Activated CD4-positive, CD25-positive, alpha-beta regulatory T cell treated with anti-CD3 and anti-CD28 coated beads, Interleukin-2, amount 50 U/mL, for 72 hours (primary cell): ENCODE measurements around the gene HCN2.
"Not testable (repeated sequence)": the region's sequence is repeated elsewhere in the genome, so short reads cannot be mapped to it uniquely, and the experiment has no call there.

Source experiments
- DNase-seq: peaks from one replicate; pipeline ENCODE4 v3.0.0; 2021

HCN2 gene

GRCh38 chr19:607301-608154, 17.8 kb downstream of the HCN2 start:
- DNase-seq, result no peak

- no peak for DNase-seq
Observed at GRCh38 chr19:608155-609003, 18.7 kb downstream of the HCN2 start.

DNA sequence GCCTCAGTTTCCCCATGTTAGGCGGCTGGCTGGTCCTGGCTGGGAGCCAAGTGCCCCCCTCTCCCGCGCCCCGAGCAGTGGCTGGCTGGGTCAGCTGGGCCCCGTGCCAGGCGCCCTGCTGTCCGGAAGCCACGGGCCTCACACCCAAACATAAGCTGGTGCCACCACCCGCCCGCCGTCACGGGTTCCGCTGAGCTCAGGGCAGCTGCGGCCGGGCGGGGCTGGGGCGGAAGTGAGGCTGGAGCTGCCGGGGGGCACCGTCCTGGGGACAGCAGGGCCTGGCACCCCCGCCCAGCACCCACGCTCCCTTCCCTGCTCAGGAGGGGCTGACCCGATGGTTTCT, 19.3 kb downstream of the HCN2 start:
- DNase-seq, result no peak

DNA sequence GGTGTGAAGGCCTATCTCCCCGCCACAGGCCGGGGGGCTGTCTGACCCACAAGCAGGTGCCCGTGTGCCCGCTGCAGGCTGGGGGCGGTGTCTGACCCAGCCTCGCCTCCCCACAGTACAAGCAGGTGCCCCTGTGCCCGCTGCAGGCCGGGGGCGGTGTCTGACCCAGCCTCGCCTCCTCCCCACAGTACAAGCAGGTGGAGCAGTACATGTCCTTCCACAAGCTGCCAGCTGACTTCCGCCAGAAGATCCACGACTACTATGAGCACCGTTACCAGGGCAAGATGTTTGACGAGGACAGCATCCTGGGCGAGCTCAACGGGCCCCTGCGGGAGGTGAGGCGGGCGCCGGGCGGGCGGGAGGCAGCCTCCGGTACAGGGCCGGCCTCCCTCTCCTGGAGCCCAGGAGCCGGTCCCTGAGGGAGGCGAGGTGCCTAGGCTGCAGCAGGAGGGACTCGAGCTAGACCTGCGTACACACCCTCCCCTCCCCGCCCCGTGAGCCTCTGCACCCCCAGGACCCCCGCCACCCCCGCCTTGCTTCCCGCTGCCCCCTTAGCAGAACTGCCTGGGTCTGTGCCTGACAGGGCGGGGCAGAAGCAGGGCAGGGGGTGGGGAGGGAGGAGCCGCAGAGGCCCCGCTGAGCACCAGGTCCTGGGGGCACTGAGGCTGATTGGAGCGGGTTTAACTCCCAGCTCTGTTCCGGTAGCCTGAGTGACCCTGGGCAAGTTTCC, 20.6 kb downstream of the HCN2 start:
- DNase-seq, result no peak

DNA sequence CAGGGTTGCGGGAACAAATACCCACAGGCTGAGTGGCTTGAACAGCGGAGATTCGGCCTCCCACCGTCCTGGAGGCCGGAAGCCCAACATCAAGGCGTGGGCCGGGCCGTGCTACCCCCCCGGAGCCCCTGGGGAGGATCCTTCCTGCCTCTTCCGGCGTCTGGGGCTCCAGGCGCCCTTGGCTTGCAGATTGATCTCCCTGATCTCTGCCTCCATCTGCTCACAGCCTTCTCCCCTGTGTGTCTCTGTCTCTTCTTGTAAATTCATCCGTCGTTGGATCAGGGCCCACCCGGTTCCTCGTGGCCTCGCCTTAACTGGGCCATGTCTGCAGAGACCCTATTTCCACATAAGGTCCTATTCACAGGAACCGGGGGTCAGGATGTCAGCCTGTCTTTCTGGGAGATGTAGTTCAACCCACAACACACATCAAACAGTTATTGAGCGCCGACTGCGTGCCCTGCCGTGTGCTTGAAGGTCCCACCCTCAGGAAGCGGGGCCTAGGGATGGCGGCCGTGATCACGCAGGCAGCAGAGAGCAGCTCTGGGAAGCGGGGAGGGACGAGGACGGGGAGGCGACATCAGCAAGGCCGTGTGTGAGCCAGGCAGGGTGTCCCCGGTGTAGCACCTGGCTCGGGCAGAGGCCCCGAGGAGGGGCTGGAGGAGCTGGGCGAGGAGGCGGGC, 21.3 kb downstream of the HCN2 start:
- DNase-seq, result peak; percentile 44

DNA sequence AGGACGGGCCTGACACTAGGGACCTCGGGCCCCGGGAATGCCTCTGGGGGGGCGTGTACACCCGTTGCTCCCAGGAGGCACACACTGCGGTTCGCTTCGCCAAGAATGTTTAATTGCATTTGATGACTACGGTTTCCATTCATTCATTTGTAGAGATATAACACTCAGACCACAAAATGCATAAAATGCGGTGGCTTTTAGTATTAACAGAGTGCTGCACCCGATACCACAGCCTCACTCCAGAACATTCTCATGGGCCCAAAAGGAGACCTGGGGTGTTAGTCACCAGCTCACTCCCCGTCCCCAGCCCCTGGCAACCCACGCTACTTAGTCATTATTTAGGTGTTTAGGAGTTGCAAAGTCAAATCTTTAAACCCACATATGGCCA, 21.8 kb downstream of the HCN2 start:
- peak; percentile 54 for DNase-seq

- DNase-seq, result no peak
Observed at GRCh38 chr19:612941-613340, 23.3 kb downstream of the HCN2 start.

GRCh38 chr19:613732-614567, 24.3 kb downstream of the HCN2 start:
- DNase-seq, result no peak

DNA sequence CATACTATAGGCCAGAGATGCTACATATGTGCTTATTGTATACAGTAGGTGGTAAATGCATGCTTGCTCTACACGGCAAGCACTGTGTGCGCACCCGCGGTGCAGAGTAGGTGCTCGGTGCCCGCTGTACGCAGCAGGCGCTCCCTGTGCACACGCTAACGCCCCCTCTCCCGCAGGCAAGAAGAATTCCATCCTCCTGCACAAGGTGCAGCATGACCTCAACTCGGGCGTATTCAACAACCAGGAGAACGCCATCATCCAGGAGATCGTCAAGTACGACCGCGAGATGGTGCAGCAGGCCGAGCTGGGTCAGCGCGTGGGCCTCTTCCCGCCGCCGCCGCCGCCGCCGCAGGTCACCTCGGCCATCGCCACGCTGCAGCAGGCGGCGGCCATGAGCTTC, 25.9 kb downstream of the HCN2 start:
- no peak for DNase-seq

- no peak for DNase-seq
Observed at GRCh38 chr19:616062-616700, 26.5 kb downstream of the HCN2 start.

- DNase-seq, result no peak
Observed at GRCh38 chr19:616747-617526, 27.3 kb downstream of the HCN2 start.

DNA sequence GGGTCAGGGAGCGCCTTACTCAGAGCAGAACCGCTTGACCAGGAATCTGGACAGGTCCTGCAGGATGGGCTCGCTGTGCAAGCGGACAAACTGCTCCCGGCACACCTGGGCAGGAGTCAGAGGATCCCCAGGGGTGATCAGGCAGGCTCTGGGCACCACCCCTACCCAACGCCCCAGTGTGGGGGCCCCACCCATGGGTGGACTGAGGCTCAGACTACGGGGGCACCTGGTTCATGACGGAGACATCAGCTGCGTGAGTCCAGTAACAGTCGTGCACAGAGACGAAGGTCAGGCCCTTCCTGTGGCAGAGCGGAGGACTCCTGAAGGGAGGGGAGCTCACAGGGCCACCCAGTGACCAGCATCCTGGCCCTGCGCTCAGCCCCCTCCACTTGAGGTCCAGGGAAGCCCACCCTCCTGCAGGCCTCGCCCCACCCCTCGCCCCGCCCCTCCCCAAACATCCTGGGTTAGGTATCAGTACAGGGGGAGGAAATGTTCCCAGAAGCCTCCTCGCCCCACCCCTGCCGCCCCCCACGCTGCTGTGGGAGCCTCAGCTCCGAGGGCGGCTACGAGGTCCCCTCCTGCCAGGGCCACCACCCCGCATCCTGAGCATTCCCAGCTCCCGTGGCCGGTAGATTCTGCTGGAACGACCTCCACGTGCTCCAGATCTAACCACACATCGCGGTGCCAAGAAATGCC, 28.0 kb downstream of the HCN2 start:
- DNase-seq, result no peak

DNA sequence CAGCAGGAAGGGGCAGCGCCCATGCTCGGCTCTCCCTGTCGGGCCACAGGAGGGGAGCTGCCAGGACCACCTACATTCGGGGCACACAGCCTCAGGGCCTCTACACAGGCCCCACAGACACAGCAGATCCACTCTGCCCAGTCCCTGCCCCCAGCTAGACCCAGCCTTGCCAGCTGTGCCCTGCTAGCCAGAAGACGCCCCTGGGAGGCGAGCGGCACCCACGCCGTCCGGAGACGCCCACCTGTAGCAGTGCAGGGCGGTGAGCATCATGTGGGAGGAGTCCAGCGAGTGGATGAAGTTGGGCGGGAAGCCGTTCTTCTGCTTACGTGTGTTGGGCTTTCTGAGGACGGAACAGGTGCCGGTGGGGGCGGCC, 28.6 kb downstream of the HCN2 start:
- DNase-seq, result no peak

- no peak for DNase-seq
Observed at GRCh38 chr19:618674-619285, 29.1 kb downstream of the HCN2 start.

DNA sequence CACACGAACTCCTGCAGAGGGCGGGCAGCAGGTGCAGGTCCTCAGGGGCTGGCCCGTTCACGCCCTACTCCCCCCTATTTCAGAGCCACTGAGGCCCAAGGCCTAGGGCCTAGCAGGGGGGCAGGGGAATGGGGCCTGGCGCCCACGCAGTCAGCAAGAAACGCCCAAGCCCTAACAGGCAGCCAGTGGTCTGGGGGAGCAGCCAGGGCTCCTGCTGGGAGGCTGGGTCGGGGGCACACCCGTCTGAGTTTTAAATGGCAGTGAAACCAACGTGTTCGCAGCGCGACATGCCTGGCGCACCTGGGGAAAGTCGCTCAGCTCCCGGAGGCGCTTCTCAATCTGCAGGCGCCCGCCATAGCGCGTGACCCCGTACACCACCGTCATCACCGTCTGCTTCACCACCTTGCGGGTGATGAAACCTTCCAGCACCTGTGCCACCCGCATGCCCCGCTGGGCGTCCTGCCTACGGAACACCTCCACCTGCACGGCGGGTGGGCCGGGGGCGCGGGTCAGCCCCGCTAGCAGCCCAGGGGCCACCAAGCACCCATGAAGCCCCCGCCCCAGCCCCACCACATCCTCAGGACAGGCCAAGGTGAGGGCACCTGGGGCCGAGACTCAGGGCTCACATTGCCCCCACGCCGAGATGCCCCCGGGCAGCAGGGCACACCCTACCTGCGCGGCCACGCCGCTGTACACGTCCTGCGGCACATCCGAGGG, 29.8 kb downstream of the HCN2 start:
- no peak for DNase-seq

GRCh38 chr19:620166-620862, 30.6 kb downstream of the HCN2 start:
- DNase-seq, result no peak

DNA sequence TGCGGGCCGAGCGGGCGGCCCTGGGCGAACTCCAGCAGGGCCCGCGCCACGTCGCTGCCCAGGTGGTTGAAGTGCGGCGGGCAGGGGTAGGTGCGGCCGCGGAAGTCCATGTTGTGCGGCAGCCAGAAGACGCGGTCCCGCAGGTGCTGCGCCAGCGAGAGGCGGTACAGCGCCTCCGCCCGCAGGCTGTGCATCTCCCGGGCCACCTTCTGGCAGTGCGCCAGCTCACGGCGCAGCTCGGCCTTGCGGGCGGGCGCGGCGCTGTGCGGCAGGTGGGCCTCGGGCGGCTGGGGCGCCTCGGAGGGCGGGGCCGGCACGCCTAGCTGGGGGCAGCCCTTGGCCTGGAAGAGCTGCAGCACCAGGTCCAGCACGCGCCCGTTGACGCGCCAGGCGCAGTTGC, 31.5 kb downstream of the HCN2 start:
- DNase-seq, result not testable (repeated sequence)

DNA sequence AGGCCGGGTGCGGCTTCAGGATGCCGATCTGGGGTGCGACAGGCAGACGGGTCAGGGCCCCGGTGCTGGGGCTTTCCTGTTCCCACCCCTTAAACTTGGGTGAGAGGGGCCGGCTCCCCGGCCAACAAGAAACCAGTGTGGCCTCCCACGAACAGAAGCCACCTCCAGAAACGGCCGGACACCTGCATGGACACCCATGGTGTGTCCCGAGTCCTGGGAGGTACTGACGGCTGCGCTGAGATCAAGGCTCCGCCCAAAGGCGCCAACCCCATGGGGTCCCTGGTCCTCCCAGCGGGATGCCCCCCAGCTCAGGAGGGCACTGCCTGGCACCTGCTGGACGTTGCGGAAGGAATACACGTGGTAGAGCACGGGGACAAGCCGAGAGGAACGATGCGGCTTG, 32.1 kb downstream of the HCN2 start:
- DNase-seq, result no peak
